Measurements from ENCODE around the gene LRMDA. TPM values are rescaled to one million over a fixed set of nuclear protein-coding genes. Genes with fewer than 3 reads are reported as not detected.

LRMDA gene
- total RNA-seq, 4 donors from 2014 or later, result 7.3 to 20.1 (median 8.4) TPM

GRCh38 chr10:75506930-75507329 lies 75.5 kb downstream of the LRMDA start:
- Histone ChIP-seq H3K27me3 (no peaks in the 10 kb centered on the region), H3K9me3 (no peaks in the 10 kb centered on the region), H3K4me1 (peaks cover 0 to 42% (median 12%) of the 10 kb centered on the region in 3 donors), H3K4me3 (no peak overlapping the region), H3K27ac (peak overlapping the region in 2 of 4 donors; percentile 69 to 73), H3K36me3 (no peaks in the 10 kb centered on the region)
- ATAC-seq, result no peak
- WGBS, 2 donors (ENCODE audit: low coverage in 1 of 2), result 50 to 100% methylated on average over 1 of the region's 4 CpGs
- TF ChIP-seq CTCF (IDR thresholded peaks at IDR 0.05) (no peak), POLR2A (IDR thresholded peaks at IDR 0.05) (no peak), POLR2AphosphoS5 (IDR thresholded peaks at IDR 0.05) (no peak), EP300 (IDR thresholded peaks at IDR 0.05) (no peak)

GRCh38 chr10:75507469-75507868 lies 76.0 kb downstream of the LRMDA start:
- WGBS, 2 donors (ENCODE audit: low coverage in 1 of 2), result 54 to 58% methylated on average over 3 of the region's 3 CpGs
- H3K9me3 ChIP-seq, result no peaks in the 10 kb centered on the region
- peaks cover 1 to 48% (median 12%) of the 10 kb centered on the region in 3 donors for H3K4me1 ChIP-seq
- H3K4me3 ChIP-seq, result no peak overlapping the region
- TF ChIP-seq POLR2AphosphoS5 (IDR thresholded peaks at IDR 0.05) (peak; percentile 47), EP300 (IDR thresholded peaks at IDR 0.05) (no peak)
- H3K27ac ChIP-seq, result peak overlapping the region in 3 of 4 donors; percentile 69 to 73 (median 72)
- peak; percentile 27 for ATAC-seq
- no peaks in the 10 kb centered on the region for H3K36me3 ChIP-seq
- no peaks in the 10 kb centered on the region for H3K27me3 ChIP-seq

GRCh38 chr10:75508239-75508813 lies 76.9 kb downstream of the LRMDA start:
- peak; percentile 88 for ATAC-seq
- H3K4me3 ChIP-seq, result no peak overlapping the region
- TF ChIP-seq POLR2AphosphoS5 (IDR thresholded peaks at IDR 0.05) (peak; percentile 99), POLR2A (IDR thresholded peaks at IDR 0.05) (no peak)
- H3K36me3 ChIP-seq, result no peaks in the 10 kb centered on the region
- H3K27me3 ChIP-seq, result no peaks in the 10 kb centered on the region
- peaks cover 6 to 56% (median 12%) of the 10 kb centered on the region in 3 donors for H3K4me1 ChIP-seq
- no peaks in the 10 kb centered on the region for H3K9me3 ChIP-seq
- WGBS, 2 donors (ENCODE audit: low coverage in 1 of 2), result 0 to 27% methylated on average over 1 to 2 of the region's 2 CpGs
- H3K27ac ChIP-seq, result peak overlapping the region; percentile 35 to 74 (median 71)

GRCh38 chr10:75508814-75509306 lies 77.4 kb downstream of the LRMDA start:
- Histone ChIP-seq H3K4me1 (peaks cover 11 to 62% (median 12%) of the 10 kb centered on the region in 3 donors), H3K4me3 (no peak overlapping the region), H3K9me3 (no peaks in the 10 kb centered on the region), H3K27me3 (no peaks in the 10 kb centered on the region), H3K36me3 (no peaks in the 10 kb centered on the region), H3K27ac (peak overlapping the region; percentile 35 to 74 (median 71))
- WGBS, 2 donors (ENCODE audit: low coverage in 1 of 2), result 13 to 20% methylated on average over 1 to 3 of the region's 7 CpGs
- TF ChIP-seq POLR2A (IDR thresholded peaks at IDR 0.05) (no peak), CTCF (IDR thresholded peaks at IDR 0.05) (no peak), EP300 (IDR thresholded peaks at IDR 0.05) (no peak), POLR2AphosphoS5 (IDR thresholded peaks at IDR 0.05) (no peak)
- ATAC-seq, result peak; percentile 25

- H3K27me3 ChIP-seq, result no peaks in the 10 kb centered on the region
- H3K36me3 ChIP-seq, result no peaks in the 10 kb centered on the region
- ATAC-seq, result no peak
- peak overlapping the region in 2 of 4 donors; percentile 69 to 73 for H3K27ac ChIP-seq
- peaks cover 11 to 64% (median 12%) of the 10 kb centered on the region in 3 donors for H3K4me1 ChIP-seq
- no peak overlapping the region for H3K4me3 ChIP-seq
- no peak for TF ChIP-seq EP300 (IDR thresholded peaks at IDR 0.05)
- no peak for TF ChIP-seq POLR2AphosphoS5 (IDR thresholded peaks at IDR 0.05)
- TF ChIP-seq POLR2A (IDR thresholded peaks at IDR 0.05), result no peak
- no peak for TF ChIP-seq CTCF (IDR thresholded peaks at IDR 0.05)
- no peaks in the 10 kb centered on the region for H3K9me3 ChIP-seq
- 100% methylated on average over 1 to 2 of the region's 2 CpGs for WGBS, 2 donors (ENCODE audit: low coverage in 1 of 2)
Measured at GRCh38 chr10:75509706-75510105, 78.3 kb downstream of the LRMDA start.

- H3K36me3 ChIP-seq, result no peaks in the 10 kb centered on the region
- 96 to 98% methylated on average over 5 to 6 of the region's 8 CpGs for WGBS, 2 donors (ENCODE audit: low coverage in 1 of 2)
- H3K27ac ChIP-seq, result no peak overlapping the region
- no peak overlapping the region for H3K4me3 ChIP-seq
- no peak for ATAC-seq
- H3K27me3 ChIP-seq, result no peaks in the 10 kb centered on the region
- H3K4me1 ChIP-seq, result peaks cover 11 to 64% (median 12%) of the 10 kb centered on the region in 3 donors
- no peaks in the 10 kb centered on the region for H3K9me3 ChIP-seq
- TF ChIP-seq POLR2AphosphoS5 (IDR thresholded peaks at IDR 0.05), result no peak
- TF ChIP-seq EP300 (IDR thresholded peaks at IDR 0.05), result no peak
- no peak for TF ChIP-seq POLR2A (IDR thresholded peaks at IDR 0.05)
- TF ChIP-seq CTCF (IDR thresholded peaks at IDR 0.05), result no peak
Measured at GRCh38 chr10:75511011-75511410, 79.6 kb downstream of the LRMDA start.
